ENCODE data around the gene DCDC2C.
A peak's percentile ranks its signal among the peaks of the same experiment; 100 is the strongest.
"Not testable (repeated sequence)": the region's sequence is repeated elsewhere in the genome, so short reads cannot be mapped to it uniquely, and the experiment has no call there.

DCDC2C gene

GRCh38 chr2:3814706-3815245 is 111.4 kb downstream of the DCDC2C start:
- Histone ChIP-seq H3K27me3 (ENCODE audit: insufficient read depth, poor library complexity, severe bottlenecking) (no peaks in the 10 kb centered on the region), H3K4me1 (ENCODE audit: insufficient read depth, poor library complexity, severe bottlenecking) (no peaks in the 10 kb centered on the region), H3K36me3 (ENCODE audit: low read depth) (no peaks in the 10 kb centered on the region), H3K4me3 (ENCODE audit: severe bottlenecking) (no peak overlapping the region), H3K9me3 (ENCODE audit: severe bottlenecking) (no peaks in the 10 kb centered on the region), H3K27ac (ENCODE audit: poor library complexity, severe bottlenecking) (no peak overlapping the region)
- DNase-seq (ENCODE audit: low spot score) (no peak), ATAC-seq (ENCODE audit: low read depth) (no peak)
- TF ChIP-seq CTCF (IDR thresholded peaks at IDR 0.05; ENCODE audit: poor library complexity, severe bottlenecking) = no peak

GRCh38 chr2:3817144-3817543 is 113.8 kb downstream of the DCDC2C start:
- not testable (repeated sequence) for ATAC-seq (ENCODE audit: low read depth); H3K4me1 ChIP-seq (ENCODE audit: insufficient read depth, poor library complexity, severe bottlenecking); H3K36me3 ChIP-seq (ENCODE audit: low read depth); H3K27me3 ChIP-seq (ENCODE audit: insufficient read depth, poor library complexity, severe bottlenecking); H3K4me3 ChIP-seq (ENCODE audit: severe bottlenecking); H3K9me3 ChIP-seq (ENCODE audit: severe bottlenecking); DNase-seq (ENCODE audit: low spot score); H3K27ac ChIP-seq (ENCODE audit: poor library complexity, severe bottlenecking)

GRCh38 chr2:3823748-3824147 is 120.4 kb downstream of the DCDC2C start:
- Histone ChIP-seq H3K4me3 (ENCODE audit: severe bottlenecking) (no peak overlapping the region), H3K27me3 (ENCODE audit: insufficient read depth, poor library complexity, severe bottlenecking) (no peaks in the 10 kb centered on the region), H3K36me3 (ENCODE audit: low read depth) (no peaks in the 10 kb centered on the region), H3K9me3 (ENCODE audit: severe bottlenecking) (no peaks in the 10 kb centered on the region), H3K4me1 (ENCODE audit: insufficient read depth, poor library complexity, severe bottlenecking) (no peaks in the 10 kb centered on the region), H3K27ac (ENCODE audit: poor library complexity, severe bottlenecking) (no peak overlapping the region)
- ATAC-seq (ENCODE audit: low read depth) (peak; percentile 86), DNase-seq (ENCODE audit: low spot score) (no peak)
- TF ChIP-seq CTCF (IDR thresholded peaks at IDR 0.05; ENCODE audit: poor library complexity, severe bottlenecking) = no peak

GRCh38 chr2:3827673-3828575 is 124.5 kb downstream of the DCDC2C start:
- no peaks in the 10 kb centered on the region for H3K9me3 ChIP-seq (ENCODE audit: severe bottlenecking)
- 0 out of 3 replicates have a peak, but pooled peaks have one; percentile 35 for ATAC-seq (ENCODE audit: low read depth)
- H3K4me3 ChIP-seq (ENCODE audit: severe bottlenecking) = no peak overlapping the region
- no peak for DNase-seq (ENCODE audit: low spot score)
- H3K27ac ChIP-seq (ENCODE audit: poor library complexity, severe bottlenecking) = no peak overlapping the region
- no peaks in the 10 kb centered on the region for H3K36me3 ChIP-seq (ENCODE audit: low read depth)
- H3K27me3 ChIP-seq (ENCODE audit: insufficient read depth, poor library complexity, severe bottlenecking) = no peaks in the 10 kb centered on the region
- H3K4me1 ChIP-seq (ENCODE audit: insufficient read depth, poor library complexity, severe bottlenecking) = no peaks in the 10 kb centered on the region
- peak; percentile 75 for TF ChIP-seq CTCF (IDR thresholded peaks at IDR 0.05; ENCODE audit: poor library complexity, severe bottlenecking)

GRCh38 chr2:3830796-3831195 is 127.4 kb downstream of the DCDC2C start:
- Histone ChIP-seq H3K4me3 (ENCODE audit: severe bottlenecking) (no peak overlapping the region), H3K27ac (ENCODE audit: poor library complexity, severe bottlenecking) (no peak overlapping the region), H3K4me1 (ENCODE audit: insufficient read depth, poor library complexity, severe bottlenecking) (no peaks in the 10 kb centered on the region), H3K9me3 (ENCODE audit: severe bottlenecking) (no peaks in the 10 kb centered on the region), H3K36me3 (ENCODE audit: low read depth) (no peaks in the 10 kb centered on the region), H3K27me3 (ENCODE audit: insufficient read depth, poor library complexity, severe bottlenecking) (peaks cover 4% of the 10 kb centered on the region)
- no peak for DNase-seq (ENCODE audit: low spot score)
- TF ChIP-seq CTCF (IDR thresholded peaks at IDR 0.05; ENCODE audit: poor library complexity, severe bottlenecking) = no peak
- no peak for ATAC-seq (ENCODE audit: low read depth)
